ENCODE data around the gene ARL5B.

The ARL5B gene

GRCh38 chr10:18699849-18700840, 40.9 kb downstream of the ARL5B start:
- Histone ChIP-seq H3K27me3 (ENCODE audit: control insufficient read depth in 1 of 2, insufficient read depth in 2 of 2, low read length in 2 of 2) (no peaks in the 10 kb centered on the region), H3K9me3 (ENCODE audit: control insufficient read depth in 1 of 2, low read length in 2 of 2) (no peaks in the 10 kb centered on the region), H3K36me3 (ENCODE audit: control insufficient read depth in 1 of 2, insufficient read depth in 2 of 2, low read length in 2 of 2) (no peaks in the 10 kb centered on the region), H3K4me1 (ENCODE audit: control insufficient read depth in 1 of 2, insufficient read depth in 2 of 2, low read length in 2 of 2) (no peaks in the 10 kb centered on the region), H3K4me3 (ENCODE audit: low read depth in 1 of 2, low read length in 2 of 2) (no peak overlapping the region), H3K27ac (ENCODE audit: low read depth, low read length) (no peak overlapping the region), H3K9ac (ENCODE audit: low read depth in 1 of 2, low read length in 2 of 2) (no peak overlapping the region)

- Histone ChIP-seq H3K9ac (ENCODE audit: low read depth in 1 of 2, low read length in 2 of 2) (no peak overlapping the region), H3K9me3 (ENCODE audit: control insufficient read depth in 1 of 2, low read length in 2 of 2) (no peaks in the 10 kb centered on the region), H3K4me3 (ENCODE audit: low read depth in 1 of 2, low read length in 2 of 2) (no peak overlapping the region), H3K4me1 (ENCODE audit: control insufficient read depth in 1 of 2, insufficient read depth in 2 of 2, low read length in 2 of 2) (no peaks in the 10 kb centered on the region), H3K27me3 (ENCODE audit: control insufficient read depth in 1 of 2, insufficient read depth in 2 of 2, low read length in 2 of 2) (no peaks in the 10 kb centered on the region), H3K27ac (ENCODE audit: low read depth, low read length) (no peak overlapping the region), H3K36me3 (ENCODE audit: control insufficient read depth in 1 of 2, insufficient read depth in 2 of 2, low read length in 2 of 2) (no peaks in the 10 kb centered on the region)
Measured at GRCh38 chr10:18703521-18703920, 44.3 kb downstream of the ARL5B start.

- Histone ChIP-seq H3K27me3 (ENCODE audit: control insufficient read depth in 1 of 2, insufficient read depth in 2 of 2, low read length in 2 of 2) (no peaks in the 10 kb centered on the region), H3K9ac (ENCODE audit: low read depth in 1 of 2, low read length in 2 of 2) (no peak overlapping the region), H3K9me3 (ENCODE audit: control insufficient read depth in 1 of 2, low read length in 2 of 2) (no peaks in the 10 kb centered on the region), H3K27ac (ENCODE audit: low read depth, low read length) (no peak overlapping the region), H3K36me3 (ENCODE audit: control insufficient read depth in 1 of 2, insufficient read depth in 2 of 2, low read length in 2 of 2) (no peaks in the 10 kb centered on the region), H3K4me1 (ENCODE audit: control insufficient read depth in 1 of 2, insufficient read depth in 2 of 2, low read length in 2 of 2) (no peaks in the 10 kb centered on the region), H3K4me3 (ENCODE audit: low read depth in 1 of 2, low read length in 2 of 2) (no peak overlapping the region)
Measured at GRCh38 chr10:18710201-18710653, 51.0 kb downstream of the ARL5B start.

GRCh38 chr10:18713077-18713476, 53.8 kb downstream of the ARL5B start:
- Histone ChIP-seq H3K36me3 (ENCODE audit: control insufficient read depth in 1 of 2, insufficient read depth in 2 of 2, low read length in 2 of 2) (no peaks in the 10 kb centered on the region), H3K9me3 (ENCODE audit: control insufficient read depth in 1 of 2, low read length in 2 of 2) (no peaks in the 10 kb centered on the region), H3K9ac (ENCODE audit: low read depth in 1 of 2, low read length in 2 of 2) (no peak overlapping the region), H3K4me3 (ENCODE audit: low read depth in 1 of 2, low read length in 2 of 2) (no peak overlapping the region), H3K27me3 (ENCODE audit: control insufficient read depth in 1 of 2, insufficient read depth in 2 of 2, low read length in 2 of 2) (no peaks in the 10 kb centered on the region), H3K27ac (ENCODE audit: low read depth, low read length) (no peak overlapping the region), H3K4me1 (ENCODE audit: control insufficient read depth in 1 of 2, insufficient read depth in 2 of 2, low read length in 2 of 2) (no peaks in the 10 kb centered on the region)

DNA sequence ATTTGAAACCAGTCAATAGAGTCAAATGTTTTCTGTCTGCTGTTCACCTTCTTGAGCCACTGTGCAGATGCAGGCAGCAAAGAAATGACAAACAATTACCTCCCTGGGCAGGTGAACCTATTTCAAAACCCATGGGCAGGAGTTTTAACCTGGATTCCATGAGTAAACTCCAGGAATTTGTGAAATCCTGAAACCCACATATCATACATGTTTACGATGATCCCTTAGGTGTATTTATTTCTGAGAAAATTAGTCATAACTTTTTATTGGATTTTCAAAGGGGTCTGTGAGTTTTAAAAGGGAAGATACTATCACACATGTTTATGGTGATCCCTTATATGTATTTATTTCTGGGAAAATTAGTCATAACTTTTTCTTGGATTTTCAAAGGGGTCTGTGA, 59.8 kb downstream of the ARL5B start:
- no peaks in the 10 kb centered on the region for H3K4me1 ChIP-seq (ENCODE audit: control insufficient read depth in 1 of 2, insufficient read depth in 2 of 2, low read length in 2 of 2)
- H3K9ac ChIP-seq (ENCODE audit: low read depth in 1 of 2, low read length in 2 of 2), result no peak overlapping the region
- no peaks in the 10 kb centered on the region for H3K27me3 ChIP-seq (ENCODE audit: control insufficient read depth in 1 of 2, insufficient read depth in 2 of 2, low read length in 2 of 2)
- H3K27ac ChIP-seq (ENCODE audit: low read depth, low read length), result no peak overlapping the region
- H3K9me3 ChIP-seq (ENCODE audit: control insufficient read depth in 1 of 2, low read length in 2 of 2), result no peaks in the 10 kb centered on the region
- H3K36me3 ChIP-seq (ENCODE audit: control insufficient read depth in 1 of 2, insufficient read depth in 2 of 2, low read length in 2 of 2), result no peaks in the 10 kb centered on the region
- no peak overlapping the region for H3K4me3 ChIP-seq (ENCODE audit: low read depth in 1 of 2, low read length in 2 of 2)

DNA sequence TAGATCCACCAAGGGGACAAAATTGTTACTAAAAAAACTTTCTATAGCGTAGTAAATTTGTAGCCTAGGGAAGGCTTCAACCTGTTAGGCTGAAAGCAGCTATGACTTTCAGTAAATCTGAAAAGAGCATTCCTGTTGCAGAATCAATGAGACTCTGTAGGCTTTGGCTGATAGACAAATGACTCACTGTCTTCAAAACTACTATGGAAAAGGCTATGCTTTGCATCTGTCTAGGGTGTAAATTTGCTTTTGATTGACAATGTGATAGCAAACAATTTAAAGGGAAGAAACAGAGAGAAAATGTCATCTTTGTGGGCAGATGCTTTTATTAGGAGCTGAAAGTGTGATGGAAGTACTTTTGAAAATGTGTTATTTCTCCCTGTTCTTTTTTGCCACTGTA, 60.6 kb downstream of the ARL5B start:
- H3K4me3 ChIP-seq (ENCODE audit: low read depth in 1 of 2, low read length in 2 of 2), result no peak overlapping the region

DNA sequence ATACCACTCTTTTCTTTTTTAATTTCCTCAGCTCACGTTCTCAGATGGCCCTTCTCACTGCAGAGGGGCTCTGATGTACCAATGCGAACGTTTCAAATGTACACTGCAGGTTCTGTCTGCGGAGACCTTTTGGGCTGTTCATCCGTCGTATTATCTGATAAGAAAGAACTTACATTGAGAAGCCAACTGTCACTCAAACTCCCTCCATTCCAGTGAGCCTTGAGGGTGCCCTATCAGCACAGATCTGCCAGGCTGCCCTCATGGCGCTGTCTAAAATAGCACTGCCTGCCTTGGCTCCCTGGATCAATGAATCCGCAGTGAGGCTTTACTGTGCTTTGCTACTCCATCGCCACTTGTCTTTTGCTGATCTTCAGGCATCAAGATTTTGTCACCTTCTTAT, 61.8 kb downstream of the ARL5B start:
- Histone ChIP-seq H3K4me1 (ENCODE audit: control insufficient read depth in 1 of 2, insufficient read depth in 2 of 2, low read length in 2 of 2) (no peaks in the 10 kb centered on the region), H3K27me3 (ENCODE audit: control insufficient read depth in 1 of 2, insufficient read depth in 2 of 2, low read length in 2 of 2) (no peaks in the 10 kb centered on the region), H3K27ac (ENCODE audit: low read depth, low read length) (no peak overlapping the region)

More for the DNA sequence above, 60.6 kb downstream of the ARL5B start:
- Histone ChIP-seq H3K9ac (ENCODE audit: low read depth in 1 of 2, low read length in 2 of 2) (no peak overlapping the region), H3K9me3 (ENCODE audit: control insufficient read depth in 1 of 2, low read length in 2 of 2) (no peaks in the 10 kb centered on the region), H3K36me3 (ENCODE audit: control insufficient read depth in 1 of 2, insufficient read depth in 2 of 2, low read length in 2 of 2) (no peaks in the 10 kb centered on the region), H3K27ac (ENCODE audit: low read depth, low read length) (no peak overlapping the region), H3K4me1 (ENCODE audit: control insufficient read depth in 1 of 2, insufficient read depth in 2 of 2, low read length in 2 of 2) (no peaks in the 10 kb centered on the region), H3K27me3 (ENCODE audit: control insufficient read depth in 1 of 2, insufficient read depth in 2 of 2, low read length in 2 of 2) (no peaks in the 10 kb centered on the region)

GRCh38 chr10:18723801-18724200, 64.6 kb downstream of the ARL5B start:
- H3K27me3 ChIP-seq (ENCODE audit: control insufficient read depth in 1 of 2, insufficient read depth in 2 of 2, low read length in 2 of 2), result no peaks in the 10 kb centered on the region
- H3K4me3 ChIP-seq (ENCODE audit: low read depth in 1 of 2, low read length in 2 of 2), result no peak overlapping the region
- H3K4me1 ChIP-seq (ENCODE audit: control insufficient read depth in 1 of 2, insufficient read depth in 2 of 2, low read length in 2 of 2), result no peaks in the 10 kb centered on the region
- H3K9ac ChIP-seq (ENCODE audit: low read depth in 1 of 2, low read length in 2 of 2), result no peak overlapping the region
- no peaks in the 10 kb centered on the region for H3K36me3 ChIP-seq (ENCODE audit: control insufficient read depth in 1 of 2, insufficient read depth in 2 of 2, low read length in 2 of 2)
- H3K9me3 ChIP-seq (ENCODE audit: control insufficient read depth in 1 of 2, low read length in 2 of 2), result no peaks in the 10 kb centered on the region
- no peak overlapping the region for H3K27ac ChIP-seq (ENCODE audit: low read depth, low read length)

More for the DNA sequence above, 61.8 kb downstream of the ARL5B start:
- Histone ChIP-seq H3K4me3 (ENCODE audit: low read depth in 1 of 2, low read length in 2 of 2) (no peak overlapping the region), H3K36me3 (ENCODE audit: control insufficient read depth in 1 of 2, insufficient read depth in 2 of 2, low read length in 2 of 2) (no peaks in the 10 kb centered on the region), H3K9ac (ENCODE audit: low read depth in 1 of 2, low read length in 2 of 2) (no peak overlapping the region), H3K9me3 (ENCODE audit: control insufficient read depth in 1 of 2, low read length in 2 of 2) (no peaks in the 10 kb centered on the region)
